Measurements from ENCODE around the gene RPL18A.

RPL18A gene

DNA sequence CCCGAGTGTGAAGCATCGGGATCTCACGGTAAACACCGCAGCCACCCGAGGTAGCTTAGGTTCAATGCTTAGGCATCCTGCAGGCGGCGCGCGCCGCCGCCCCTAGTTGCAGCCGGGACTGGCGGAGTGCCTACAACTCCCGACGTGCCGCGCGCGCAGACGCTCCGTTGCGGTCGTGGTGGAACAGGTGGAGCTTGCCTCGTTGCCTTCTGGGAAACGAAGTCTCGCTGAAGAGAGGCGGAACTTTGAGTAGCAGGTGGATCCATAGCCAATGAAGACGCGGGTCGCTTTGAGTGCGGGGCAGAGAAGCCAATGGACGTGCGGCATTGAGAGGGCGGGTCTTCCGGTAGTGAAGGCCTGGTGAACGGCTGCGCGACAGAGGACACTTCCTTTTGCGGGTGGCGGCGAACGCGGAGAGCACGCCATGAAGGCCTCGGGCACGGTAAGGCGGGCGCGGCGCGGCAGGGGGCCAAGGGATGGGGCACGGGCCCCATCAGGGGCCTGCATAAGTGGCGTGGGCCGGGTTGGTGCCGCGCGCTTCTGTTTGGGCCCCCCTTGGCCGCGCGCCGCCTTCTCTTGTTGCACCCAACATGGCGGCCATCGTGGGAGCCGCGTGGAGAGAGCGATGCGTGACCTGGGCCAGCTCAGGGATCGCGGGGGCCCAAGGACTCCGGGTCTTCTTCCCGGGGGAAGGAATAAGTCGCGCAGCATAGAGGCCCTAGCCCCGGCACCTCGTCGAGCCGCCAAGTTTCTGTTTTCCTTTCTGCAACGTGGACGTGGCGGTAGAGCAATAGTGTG is at the start of gene RPL18A:
TSS of gene RPL18A (plus strand) at position 378 of the 798 bp plus-strand sequence. CDS start at position 425, 47 bp downstream.
- FAIRE-seq = peak; percentile 99

DNA sequence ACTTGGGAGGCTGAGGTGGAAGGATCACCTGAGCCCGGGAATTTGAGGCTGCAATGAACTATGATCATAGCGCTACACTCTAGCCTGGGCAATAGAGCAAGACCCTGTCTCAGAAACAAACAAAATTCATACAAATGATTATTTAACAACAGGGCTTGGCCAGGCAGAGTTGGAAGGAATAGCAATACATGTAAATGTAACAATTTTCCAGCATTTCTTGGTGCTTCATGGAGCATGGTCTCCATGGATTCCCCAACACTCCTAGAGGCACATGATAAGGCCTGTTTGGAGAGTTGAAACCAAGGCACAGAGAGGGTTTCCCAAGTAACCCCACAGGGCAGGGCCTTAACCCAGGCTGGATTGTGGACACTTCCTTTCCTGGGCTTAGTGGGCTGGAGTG is 48.6 kb upstream of the RPL18A start:
- FAIRE-seq = no peak

DNA sequence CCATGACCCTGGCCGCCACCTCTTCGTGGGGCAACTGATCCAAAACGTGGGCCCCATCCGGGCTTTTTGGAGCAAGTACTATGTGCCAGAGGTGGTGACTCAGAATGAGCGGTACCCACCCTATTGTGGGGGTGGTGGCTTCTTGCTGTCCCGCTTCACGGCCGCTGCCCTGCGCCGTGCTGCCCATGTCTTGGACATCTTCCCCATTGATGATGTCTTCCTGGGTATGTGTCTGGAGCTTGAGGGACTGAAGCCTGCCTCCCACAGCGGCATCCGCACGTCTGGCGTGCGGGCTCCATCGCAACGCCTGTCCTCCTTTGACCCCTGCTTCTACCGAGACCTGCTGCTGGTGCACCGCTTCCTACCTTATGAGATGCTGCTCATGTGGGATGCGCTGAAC is 48.0 kb upstream of the RPL18A start:
- no peak for FAIRE-seq

DNA sequence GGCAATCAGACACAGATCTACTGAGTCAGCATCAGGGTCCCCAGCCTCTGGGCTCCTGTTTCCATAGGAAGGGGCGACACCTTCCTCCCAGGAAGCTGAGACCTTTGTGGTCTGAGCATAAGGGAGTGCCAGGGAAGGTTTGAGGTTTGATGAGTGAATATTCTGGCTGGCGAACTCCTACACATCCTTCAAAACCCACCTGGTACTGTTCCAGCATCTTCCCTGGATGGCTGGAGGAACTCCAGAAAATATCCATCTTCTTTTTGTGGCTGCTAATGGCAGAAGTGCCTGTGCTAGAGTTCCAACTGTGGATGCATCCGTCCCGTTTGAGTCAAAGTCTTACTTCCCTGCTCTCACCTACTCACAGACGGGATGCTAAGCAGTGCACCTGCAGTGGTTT is 47.6 kb upstream of the RPL18A start:
- no peak for FAIRE-seq

DNA sequence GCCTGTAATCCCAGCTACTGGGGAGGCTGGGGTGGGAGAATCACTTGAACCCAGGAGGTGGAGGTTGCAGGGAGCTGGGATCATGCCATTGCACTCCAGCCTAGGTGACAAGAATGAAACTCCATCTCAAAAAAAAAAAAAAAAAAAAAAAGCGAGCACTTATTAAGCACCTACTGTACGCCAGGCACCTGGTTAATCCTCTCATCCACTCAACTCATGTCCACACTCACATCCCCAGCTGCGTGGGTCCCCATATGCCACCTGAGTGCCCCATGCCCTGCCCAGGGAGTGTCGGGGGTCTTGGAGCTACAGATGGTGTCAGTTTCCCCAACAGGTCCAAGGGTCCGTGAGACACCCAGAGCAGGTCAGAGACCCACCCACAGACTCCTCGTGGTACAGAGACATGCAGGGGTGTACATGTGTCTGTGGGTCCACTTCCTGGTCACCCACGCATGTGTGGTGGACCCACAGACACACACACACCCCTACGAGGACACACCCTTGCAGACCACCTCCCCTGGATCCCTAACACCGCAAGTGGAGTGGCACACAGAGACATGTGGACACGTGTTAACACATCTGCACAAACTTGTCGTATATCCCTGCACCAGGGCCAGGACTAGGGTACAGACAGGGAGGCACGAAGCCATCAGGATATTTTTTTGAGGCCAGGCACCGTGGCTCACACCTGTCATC is 41.9 kb upstream of the RPL18A start:
- FAIRE-seq = no peak

DNA sequence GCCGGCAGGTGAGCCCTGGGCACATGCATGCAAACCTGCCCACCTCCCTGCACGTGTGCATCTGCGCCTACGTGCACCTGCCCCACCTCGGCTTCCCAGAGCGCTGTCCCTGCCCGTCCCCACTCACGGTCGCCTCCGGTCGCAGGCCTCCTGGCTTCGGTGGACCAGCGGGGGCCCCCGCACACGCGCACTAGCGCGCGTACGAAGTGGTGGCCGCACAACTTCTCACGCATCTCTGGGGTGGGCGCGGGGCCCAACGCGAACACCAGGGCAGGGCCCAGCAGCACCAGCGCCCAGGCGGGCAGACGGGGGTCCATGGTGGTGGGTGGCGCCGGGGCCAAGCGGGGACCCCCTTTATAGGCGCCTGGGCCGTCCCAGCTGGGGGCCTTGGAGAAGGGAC is 38.5 kb upstream of the RPL18A start, which contains the start of gene INSL3:
TSS of gene INSL3 (minus strand) at position 330 of the 400 bp plus-strand sequence. CDS start at position 317, 13 bp downstream.
- FAIRE-seq = no peak

DNA sequence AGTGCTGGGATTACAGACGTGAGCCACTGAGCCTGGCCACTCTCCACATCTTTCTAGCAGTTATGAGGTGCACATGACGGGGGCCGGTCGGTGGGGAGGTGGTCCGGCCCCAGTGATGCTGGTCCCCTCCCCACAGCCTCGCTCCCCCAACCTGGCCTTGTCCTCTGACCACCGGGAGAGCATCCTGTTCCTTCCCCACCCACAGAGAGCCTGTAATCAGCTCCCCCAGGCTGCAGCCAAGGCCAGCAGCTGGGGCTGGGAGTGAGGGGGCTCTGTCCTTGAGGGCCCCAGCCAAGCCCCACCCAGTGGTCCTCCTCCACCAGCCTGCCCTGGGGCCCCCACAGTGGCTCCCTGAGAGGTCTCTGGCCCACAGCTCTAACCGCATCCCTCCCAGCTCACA is 35.4 kb upstream of the RPL18A start:
- no peak for FAIRE-seq

DNA sequence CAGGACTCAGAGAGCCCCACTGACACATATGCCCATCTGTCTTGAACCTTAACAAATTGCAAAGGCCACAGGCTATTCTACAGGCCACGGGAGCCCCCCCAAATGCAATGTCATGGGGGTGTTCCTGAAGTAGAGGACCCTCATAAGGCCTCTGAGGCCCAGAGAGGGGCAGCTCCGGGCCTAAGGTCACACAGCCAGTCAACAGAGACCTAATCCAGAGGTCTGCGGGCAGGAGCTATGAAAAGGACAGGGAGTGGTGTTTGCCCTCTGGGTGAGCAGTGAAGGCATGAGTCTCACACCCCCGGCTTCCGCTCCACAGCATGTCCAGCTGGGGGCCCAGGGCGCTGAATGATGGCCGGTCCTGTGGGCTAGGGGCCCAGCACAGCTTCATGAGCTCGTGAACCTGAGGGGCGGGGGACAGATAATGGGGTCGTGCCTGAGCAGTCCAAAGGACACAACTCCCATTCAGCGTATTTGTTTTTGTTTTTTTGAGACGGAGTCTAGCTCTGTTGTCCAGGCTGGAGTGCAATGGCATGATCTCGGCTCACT is 33.1 kb upstream of the RPL18A start:
- no peak for FAIRE-seq

DNA sequence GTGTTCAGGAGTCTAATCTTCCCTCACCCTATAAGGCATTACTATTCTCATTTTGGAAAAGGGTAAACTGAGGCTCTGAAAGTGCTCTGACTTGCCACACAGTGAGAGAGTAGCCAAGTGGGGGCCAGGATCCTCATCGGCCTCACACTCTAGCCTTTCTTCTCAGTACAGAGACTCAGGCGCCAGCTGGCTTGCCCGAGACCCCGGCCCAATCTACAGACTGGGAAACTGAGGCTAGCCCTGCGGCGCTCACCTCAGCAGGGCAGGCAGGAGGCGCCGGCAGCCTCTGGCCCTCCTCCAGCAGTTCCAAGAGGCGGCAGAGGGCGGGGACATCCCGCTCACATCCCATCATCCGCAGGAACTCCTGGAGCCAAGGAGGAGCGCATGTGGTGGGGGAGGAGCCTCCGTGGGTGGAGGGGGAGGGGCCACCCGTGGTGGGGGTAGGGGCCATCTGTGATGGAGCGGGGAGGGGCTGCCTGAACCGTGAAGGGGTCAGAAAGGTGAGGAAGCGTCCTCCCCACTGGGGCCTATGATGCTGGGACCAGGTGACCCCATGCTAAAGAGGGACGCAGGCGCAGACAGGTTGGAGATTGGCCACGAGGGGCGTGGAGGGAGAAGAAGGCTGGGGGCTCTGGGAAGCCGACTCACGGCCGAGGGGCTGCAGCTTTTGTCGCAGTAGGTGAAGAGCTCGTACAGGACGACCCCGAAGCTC is 29.7 kb upstream of the RPL18A start:
- no peak for FAIRE-seq

DNA sequence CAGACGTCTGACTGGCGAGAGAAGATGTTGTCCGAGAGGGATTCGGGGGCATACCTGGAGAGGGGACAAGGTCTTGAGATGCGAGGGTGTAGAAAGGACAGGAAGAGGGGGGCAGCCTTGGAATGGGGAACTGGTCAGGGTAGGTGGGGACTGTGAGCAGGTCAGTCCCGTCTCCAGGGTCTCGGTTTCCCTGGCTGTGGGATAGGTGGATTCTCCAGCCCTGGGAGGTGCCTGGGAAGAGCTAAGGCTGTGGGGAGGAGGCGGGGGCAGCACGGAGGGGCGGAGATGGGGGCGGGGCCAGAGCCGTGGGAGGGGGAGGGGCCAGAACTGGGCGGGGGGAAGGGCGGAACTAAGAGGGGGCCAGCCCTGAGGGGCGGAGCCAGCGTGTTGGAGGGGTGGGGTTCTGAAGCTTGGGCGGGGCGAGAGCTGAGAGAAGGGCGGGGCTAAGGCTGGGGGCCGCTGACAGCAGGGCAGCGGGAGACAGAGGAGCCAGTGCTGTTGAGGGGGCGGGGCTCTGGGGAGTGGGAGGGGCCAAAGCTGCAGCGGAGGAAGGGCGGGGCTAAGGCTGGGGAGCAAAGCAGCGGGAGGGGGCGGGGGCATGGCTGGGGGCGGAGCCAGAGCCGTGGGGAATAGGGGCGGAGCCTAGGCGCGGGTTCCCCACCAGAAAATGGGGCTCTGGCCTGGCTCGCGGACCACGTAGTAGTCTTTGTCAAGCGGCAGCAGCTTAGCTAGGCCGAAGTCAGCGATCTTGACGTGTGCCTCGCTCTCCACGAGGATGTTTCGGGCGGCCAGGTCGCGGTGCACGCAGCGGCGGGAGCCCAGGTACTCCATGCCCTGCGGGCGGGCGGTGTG is 28.9 kb upstream of the RPL18A start:
- FAIRE-seq = no peak

DNA sequence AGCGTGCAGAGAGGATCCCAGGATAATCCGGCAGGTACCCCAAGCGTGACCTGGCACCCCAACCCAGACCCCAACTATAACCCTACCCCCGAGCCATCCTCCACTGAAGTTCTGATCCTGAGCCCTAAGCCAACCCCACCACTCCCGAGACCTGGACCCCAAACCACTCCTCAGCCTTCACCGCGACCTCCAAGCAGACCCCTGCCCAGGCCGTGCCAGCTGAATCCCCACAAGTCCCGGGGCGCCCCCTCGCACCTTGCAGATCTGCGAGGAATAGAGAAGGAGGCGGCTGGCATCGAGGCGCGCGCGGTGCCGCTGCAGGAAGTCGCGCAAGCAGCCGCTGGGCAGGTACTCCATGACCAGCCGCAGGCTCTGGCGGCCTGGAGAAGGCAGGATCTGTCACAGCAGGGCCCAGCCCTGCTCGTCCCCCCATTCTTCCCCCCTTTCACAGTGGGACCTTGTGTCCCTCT is 28.3 kb upstream of the RPL18A start:
- FAIRE-seq = no peak

DNA sequence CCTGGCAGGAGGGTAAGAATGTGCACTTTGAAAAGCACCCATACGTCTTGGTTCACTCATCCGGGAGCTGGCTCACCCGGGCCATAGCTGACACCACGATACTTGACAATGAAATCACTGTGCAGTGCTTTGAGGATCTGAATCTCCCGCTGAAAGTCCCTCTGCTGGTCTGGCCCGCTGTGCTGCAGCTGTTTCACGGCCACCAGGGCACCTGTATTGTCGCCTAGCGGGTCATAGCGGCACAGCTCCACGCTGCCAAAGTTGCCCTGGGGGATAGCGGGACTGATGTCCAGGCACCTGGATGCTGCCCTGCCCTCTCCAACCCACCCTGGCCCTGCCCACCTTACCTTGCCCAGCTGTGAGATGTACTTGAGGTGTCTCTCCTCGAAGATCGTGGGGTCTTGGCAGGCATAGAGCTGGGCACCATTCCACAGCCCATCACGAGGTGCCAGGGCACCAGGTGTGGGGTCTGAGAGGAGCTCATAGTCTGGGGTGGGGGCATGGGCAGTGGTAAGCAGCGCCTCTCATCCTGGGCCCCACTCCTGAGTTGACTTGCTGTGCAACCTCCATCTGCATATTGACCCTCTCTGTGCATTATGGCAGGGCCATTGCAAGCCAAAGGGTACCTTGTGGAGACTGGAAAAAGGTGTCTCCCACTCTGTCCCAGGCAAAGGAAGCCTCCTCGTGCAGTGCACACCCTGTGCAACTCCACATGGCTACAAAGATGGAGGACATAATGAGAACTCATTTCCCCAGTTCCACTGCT is 27.1 kb upstream of the RPL18A start:
- FAIRE-seq = no peak

DNA sequence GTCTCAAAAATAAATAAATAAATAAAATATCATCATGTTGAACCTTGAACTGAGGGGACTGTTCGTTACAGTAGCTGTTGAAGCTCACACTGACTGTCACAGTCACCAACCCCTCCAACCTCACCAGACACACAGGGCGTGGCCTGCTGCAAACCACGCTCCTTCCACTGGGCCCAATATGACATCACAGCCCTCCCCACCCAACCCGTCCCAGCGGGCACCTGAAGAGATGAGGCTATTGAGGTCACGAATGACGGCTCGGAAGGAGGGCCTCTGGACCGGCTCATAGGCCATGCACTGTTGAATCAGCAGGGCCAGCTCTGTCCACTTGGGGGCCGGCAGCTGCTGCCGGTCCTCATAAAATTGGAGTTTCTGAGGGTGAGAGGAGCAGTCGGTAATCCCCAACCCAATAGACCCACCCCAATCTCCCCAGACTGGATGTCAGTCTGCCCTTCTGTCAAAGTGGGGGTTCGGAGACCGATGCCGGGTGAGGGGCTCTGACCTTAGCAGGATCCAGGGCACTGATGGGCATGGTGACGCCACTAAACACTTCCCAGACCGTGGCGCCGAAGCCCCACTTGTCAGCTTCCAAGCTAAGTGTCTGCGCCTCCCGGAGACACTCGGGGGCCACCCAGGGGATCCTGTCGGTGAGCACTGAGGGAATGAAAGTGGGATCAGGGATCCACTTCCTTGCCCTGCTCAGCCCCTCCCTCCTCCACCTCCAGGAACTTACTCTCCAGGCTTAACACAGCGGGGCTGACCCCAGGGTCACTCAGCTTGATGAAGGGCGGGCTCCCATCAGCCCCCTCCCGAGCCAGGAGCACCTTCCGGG is 25.1 kb upstream of the RPL18A start:
- no peak for FAIRE-seq

DNA sequence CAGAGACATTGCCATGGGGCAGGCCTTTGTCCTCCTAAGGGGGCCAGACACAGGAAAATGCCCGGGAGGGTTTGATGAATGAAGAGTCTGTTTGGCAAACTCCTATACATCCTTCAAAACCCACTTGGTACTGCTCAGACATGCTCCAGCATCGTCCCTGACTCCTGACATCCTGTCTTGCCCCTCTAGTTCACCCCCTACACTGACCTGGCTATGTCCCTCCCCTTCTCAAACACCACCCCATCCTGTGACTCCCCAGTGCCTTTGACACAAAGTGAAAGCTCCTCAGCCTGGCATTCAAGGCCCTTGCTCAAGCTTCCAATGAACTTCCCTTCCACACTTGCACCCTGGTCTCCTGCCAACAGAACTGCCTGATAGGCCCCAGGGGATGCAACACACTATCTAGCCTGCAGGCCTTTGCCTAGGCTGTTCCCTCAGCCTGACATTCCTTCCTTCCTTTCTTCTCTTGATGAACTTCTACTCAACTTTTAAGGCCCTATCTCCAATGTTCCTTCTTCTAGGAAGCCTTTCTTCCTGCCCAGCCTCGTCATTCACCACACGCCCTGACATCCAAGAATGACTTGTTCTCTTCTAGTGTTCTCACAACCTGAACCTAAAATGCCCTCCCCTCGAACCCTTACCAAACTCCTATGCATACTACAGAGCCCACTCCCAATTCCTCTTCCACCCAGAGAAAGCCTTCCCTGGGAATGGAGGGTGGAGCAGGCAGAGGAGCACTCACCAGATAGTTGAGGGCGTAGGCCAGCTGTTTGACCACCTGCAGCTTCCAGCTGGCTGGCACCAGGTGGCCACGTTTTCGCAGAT is 24.3 kb upstream of the RPL18A start:
- no peak for FAIRE-seq

DNA sequence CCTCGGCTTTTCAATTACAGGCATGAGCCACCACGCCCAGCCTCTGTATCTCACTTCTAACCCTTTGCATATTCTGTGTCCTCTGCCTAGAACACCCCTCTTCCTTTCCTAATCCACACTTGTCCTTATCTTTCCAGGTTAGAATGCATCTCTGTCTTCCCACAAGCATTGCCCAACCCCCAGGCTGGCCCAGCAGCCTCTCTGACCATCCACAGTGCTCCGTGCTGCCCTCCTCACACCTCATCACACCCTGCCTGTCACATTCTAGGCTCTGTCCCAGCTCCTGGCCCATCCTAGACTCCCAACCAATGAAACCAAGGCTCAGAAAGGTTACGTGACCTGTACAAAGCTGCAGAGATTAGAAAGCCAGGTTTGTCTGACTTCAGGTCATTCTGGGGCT is 23.2 kb upstream of the RPL18A start:
- FAIRE-seq = no peak

DNA sequence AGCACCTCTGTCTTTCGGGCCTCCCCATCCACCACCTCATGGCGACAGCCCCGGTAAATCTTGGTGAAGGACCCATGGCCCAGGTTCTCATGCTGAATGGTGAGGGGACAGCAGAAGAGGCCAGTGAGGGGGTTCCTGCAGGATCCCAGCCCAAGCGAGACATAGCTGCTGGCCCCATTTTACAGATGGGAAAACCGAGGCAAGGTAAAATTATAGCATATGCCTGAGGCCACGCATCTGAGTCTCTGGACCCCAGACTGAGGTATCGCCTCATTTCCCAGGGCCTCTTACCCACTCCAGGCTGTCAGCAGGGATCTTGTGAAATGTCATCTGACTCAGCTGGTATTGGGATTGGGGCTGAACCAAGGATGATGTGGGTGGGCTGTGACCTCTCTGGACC is 21.7 kb upstream of the RPL18A start:
- FAIRE-seq = no peak

DNA sequence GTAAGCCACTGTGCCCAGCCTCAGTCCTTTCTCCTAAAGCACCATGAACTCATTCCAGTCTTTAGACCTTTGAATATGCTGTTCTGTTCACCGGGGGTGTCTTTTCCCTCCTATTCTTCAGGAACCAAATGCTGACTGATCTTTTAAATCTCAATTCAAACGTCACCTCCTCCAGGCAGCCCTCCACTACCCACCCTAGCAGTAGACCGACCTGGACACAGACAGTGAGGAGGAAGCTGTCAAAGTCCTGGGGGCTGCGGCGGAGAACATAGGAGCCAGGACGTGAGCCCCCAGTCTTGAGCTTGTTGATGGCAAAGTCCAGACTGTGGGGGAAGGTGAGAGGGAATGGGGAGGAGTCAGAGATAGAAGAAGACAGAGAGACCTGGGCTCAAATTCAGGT is 19.7 kb upstream of the RPL18A start:
- FAIRE-seq = no peak

DNA sequence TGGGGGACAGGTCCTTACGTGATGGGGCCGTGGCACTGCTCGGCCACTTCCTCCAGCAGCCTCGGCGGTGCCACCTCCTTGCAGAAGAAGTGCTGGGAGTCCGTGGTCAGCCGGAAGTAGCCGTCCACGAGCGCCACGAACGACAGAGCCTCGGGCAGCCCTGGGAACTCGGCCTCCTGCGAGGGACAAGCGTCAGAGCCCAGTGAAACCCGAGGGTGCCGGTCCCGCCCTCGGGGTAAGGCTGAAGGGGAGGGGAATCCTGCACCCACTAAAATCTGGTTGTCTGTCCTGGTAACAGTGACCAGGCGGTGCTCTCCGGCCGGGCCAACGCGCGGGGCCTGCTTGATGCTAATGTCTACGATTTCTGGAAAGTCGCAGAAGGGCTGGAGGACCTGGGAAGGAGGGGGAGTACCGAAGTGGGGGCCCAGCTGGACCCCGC is 18.3 kb upstream of the RPL18A start:
- FAIRE-seq = no peak
